HG02623 (cell line): ENCODE results near the gene SIX3.

Source experiments
- ATAC-seq: cut with Tn5 transposase; IDR thresholded peaks from one replicate; pipeline ENCODE4 v1.9.1; 2021; ENCODE audit warnings: moderate library complexity; ENCODE audit not compliant: unreplicated experiment

SIX3 gene

DNA sequence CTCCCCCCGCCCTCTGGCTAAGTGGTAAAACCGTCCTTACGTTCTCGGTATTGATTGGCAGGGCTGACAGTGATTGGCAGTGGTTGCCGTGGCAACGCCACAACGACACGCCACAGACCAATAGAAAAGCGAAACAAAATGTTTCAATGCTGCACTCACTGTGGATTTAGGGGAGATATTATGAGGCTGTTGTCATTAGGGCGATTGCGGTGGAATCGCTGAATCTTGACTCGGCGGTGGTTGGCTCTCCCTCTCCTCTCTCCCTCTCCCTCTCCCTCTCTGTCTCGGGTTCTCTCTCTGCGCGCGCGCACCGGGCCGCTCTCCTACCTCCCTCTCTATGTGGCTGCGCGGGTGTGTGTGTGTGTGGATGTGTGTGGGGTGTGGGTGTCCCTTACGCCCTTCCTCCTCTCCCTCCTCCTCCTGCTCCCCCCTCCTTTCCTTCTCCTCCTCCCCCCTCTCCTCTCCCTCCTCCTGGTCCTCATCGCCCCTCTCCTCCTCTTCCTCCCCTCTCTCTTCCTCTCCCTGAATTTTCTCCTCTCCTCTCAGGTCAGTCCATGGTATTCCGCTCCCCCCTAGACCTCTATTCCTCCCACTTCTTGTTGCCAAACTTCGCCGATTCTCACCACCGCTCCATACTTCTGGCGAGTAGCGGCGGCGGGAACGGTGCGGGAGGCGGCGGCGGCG lies at the start of gene SIX3:
Gene SIX3, plus strand, starts transcription at position 152 of the 684 bp plus-strand sequence. Its CDS starts 403 bp downstream, at position 555.
- no peak for ATAC-seq

DNA sequence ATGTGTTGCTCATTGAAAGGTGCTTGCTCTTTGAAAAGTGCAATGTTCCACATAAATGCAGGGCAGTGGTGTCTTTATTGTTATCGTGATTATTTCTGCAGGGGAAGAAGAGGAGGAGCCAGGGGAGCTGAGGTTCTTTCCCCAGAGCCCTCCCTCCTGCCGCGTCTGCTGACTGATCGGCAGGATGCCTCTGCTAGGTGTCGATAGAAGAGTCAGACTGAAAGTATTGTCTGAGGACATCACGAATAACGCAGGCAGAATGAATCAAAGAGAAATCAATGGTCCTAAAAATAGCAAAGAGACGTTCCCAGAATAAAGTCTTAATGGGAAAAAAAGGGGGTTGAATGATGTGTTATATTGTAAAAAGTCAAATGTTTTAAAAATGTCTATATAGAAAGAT lies 47.4 kb upstream of the SIX3 start:
- no peak for ATAC-seq

DNA sequence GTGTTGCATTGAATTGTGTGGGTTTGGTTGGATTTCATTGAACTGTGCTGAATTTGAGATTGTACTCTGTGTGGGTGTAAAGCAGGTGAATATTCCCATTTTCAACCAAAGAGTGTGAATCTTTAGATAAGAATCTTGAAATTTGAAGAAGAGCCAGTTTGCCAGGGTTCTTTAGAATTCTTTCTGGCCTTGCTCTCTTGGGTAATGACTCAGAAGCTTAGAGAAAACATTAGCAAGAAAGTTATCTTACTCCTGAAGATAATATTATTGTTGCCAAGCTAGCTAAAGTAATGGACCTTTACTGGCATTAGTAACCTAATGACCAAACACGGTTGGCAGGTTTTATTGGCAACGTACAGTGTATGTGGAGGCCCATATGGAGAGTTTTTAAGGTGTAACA lies 46.4 kb upstream of the SIX3 start:
- ATAC-seq: no peak

DNA sequence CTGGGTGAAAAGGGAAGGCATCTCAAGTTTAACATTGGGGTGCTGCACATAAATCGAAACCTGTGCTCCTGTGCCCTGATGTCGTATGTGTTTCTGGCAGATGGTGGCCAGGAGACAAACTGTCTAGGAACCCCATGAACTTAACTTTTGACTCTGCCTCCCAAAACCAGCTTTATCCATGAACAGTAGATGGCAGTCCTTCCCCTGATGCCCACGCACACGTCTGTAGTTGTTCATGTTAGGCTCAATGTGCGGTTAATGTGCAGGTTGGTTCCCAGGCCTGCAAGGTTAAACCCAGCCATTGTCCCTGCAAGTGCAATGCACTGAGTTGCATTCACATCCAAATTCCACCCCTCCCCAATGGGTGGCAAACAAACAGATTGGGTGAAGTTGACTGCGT lies 44.1 kb upstream of the SIX3 start:
- no peak for ATAC-seq

DNA sequence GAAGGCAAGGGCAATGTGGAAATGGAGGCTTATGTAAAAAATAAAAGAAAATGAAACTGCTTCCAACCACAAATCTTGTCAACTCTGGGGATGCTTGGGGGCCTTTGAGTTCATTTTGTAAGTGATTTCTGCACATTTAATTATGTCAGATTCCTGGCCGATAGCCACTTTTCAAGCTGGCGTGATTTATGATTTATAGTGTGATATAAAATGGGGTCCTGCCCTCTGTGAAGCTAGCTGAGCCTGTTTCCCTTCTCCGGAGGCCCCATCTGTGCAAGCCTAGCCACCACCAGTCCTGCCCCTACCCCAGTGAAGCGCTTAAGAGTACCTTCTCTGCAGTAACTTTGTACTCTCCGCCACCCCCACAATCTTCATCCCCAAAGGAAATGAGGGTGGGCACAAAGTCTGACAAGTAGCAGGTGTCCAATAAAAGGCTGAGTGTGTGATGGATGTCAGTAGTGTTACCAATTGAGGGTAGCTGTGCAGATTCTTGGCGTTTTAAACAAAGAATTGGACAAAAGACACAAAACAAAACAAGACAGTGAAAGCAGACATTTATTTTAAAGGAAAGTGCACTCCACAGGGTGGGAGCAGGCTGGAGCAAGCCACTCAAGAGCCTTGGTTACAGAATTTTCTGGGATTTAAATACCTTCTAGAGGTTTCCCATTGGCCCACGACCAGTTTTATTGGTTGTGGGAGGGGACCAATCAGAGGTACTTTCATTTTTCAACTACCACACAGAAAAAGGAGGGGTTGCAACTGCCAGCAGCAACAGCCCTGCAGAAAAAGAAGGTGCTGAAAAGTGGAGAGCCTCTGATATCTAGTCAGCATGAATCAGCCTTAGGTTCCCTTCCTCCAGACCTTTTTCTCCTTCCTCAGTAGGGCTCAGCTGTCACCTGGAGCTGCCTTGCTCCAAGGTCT lies 39.0 kb upstream of the SIX3 start:
- no peak for ATAC-seq

DNA sequence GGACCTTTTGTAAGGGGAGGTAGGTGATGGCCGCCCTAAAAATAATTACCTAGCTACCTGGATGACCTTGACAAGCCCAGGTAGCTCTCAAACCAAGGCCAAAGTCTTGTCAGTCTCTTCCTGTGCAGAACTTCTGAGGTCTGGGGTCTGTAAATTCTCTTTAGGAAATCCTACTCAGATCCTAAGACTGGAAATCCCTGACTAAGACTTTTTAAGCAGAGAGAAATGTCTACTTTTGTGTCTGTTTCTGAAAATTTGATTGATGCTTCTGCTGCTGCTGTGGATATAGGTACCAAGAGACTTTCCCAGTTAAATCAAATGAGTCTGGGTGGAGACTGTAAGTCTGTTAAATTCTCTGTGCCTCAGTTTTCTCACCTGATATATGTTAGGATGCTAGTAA lies 36.9 kb upstream of the SIX3 start:
- no peak for ATAC-seq

DNA sequence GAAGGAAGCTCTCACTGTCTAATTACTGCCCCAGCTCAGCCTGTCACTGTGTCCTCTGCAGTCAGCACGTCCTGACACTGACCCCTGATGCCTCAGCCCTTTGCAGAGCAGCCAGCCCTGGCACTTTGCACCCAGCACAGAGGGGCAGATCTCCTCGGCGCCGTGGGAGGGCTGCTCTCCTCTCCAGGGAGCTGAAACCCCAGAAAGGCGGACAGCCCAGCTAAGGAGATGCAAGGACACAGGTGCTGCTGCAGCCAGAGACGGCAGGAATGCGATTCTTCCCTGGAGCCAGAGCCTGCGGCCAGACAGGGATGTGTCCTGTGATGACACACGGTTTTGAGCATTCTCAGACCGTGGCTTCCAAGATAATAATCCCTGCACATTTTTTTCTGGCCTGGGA lies 34.5 kb upstream of the SIX3 start:
- ATAC-seq: no peak

DNA sequence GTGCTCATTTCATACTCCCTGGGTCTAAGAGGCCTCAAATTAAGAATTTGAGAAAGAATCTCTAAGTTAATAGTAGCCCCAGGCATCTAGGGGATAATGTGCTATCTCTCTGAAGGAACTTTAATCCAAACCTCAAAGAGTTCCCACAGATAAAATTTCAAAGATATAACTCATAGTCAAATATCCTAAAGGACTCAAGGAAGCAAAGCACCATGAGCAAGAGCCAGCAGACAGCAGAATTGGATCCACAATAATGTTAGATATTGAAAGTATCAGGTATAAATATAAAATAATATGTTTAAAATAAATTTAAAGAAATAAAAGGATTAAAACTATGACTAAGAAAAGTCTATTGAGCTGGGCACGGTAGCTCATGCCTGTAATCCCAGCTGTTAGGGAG lies 31.7 kb upstream of the SIX3 start:
- no peak for ATAC-seq

DNA sequence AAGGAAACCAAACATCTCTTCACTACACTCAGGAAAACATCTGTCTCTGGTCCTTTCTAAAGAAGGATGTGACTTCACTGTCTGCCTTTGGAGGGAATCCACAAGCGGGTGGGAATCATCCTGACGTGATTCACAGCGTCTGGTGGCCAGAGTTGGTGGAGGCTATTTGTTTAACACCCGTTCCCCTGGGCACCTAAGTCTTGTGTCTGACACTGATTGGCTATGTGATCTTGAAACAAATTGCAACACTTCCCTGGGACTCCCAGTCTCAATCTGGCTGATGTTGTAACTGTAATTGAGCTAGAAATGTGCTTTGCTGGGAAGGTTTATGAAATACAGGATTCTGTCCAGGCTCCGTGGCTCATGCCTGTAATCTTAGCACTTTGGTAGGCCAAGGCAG lies 28.8 kb upstream of the SIX3 start:
- no peak for ATAC-seq

DNA sequence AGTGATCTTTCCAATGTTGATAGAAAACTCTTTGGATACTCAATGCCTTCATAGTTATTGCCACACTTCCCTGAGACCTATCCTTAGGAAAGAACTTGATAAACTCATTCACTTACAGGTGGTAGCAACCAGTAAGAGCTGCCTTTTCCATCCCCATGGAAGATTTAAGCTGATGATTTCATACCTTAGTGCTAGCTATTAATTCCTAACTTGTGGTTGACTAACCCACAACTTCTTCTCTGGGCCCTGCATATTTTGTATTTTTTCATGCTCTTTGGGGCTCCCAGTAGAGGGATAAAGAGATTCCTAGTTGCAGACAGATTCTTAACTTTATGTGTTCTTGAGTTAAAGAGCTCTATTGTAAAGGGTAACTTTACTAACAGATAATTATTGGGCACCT lies 25.2 kb upstream of the SIX3 start:
- no peak for ATAC-seq

DNA sequence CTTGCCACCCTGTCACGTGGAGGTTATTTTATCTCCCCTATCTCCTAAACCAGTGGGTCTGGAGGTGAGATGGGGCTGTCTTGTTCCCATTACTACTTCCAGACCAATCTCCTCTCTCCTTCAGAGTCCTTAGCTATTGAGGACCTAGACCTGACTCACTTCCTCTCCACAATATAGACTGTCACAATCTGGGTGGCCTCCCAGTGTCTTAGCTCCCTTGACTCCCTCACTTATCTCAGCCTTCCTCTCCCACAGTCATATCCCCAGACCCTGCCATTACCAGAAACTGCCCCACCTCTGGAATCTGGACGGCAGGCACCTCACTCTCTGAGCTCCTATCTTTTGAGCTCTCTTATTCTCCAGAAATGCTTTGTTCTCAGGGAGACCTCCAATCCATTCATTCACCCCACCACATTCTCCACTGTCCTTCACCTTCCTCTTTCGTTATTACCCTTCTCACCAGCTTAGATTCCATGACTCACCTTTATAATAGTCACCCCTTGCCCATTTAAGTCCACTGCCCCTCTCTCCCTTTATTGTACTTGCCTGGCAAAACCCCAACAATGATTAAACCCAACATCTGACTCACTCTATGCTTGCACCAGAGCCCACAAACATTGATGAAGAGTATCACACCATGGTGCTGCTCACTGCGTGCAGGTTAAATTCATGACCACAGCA lies 23.3 kb upstream of the SIX3 start:
- ATAC-seq: no peak

DNA sequence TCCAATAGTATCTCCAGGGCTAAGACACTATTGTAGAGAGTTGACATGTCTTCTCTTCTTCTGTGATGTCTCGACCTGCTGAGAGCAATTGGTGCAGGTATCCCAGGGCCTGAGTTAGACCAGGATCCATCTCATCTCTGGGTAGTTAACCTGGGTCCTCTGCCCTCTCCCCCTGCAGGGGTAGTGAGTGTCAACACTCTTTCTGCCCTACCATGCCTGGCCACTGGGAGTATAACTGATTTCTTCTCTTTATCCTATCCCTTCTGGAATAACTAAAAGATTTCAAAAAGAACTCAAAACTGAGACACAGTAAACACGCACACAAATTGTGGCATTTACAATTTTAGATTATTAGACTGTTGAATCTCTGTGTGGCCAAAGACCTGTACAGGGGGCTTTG lies 20.8 kb upstream of the SIX3 start:
- no peak for ATAC-seq

DNA sequence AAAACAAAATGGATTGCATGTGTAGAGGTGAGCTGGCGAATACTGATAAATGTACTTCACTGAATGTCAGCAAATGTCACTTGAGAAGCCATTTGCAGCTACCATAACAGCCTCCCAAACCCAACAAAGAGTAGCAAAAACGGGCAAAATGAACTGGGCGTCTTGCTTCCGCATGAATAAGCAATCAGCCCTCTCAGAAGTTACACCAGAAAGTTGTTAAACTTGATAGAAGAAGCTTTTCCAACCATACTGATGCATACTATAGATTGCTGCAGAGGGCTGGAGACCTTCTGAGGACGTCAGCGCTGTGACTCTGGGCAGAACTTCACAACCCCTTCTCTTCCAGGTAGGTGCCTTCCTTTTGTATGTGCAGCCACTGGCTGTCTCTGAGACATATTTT lies 18.7 kb upstream of the SIX3 start:
- ATAC-seq: no peak

DNA sequence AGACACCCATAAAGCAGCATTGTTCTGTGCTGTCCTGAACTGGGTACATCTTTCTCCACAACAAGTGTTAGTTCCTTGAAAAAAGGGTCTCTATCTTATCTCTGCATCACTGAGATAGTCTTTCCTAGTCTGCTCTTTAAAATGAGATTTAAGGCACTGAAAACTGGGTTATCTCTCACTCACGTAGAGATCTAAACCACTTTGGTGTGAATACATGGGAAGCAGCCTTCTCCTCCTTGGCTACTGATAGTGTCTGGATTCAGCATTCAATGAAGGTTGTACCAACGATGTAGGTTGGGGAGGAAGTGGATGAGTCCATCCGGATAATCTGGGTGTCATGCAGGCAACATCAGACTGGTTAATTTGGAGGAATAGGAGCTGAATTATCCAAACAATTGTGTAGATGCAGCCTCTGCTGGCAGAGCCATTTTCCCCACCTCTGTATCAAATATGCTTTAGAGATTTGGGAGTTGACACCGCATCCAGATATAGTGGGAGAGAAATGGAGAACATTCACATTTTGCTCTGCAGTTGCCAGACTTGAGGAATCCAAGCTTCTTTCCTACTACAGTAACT lies 15.9 kb upstream of the SIX3 start:
- ATAC-seq: no peak

DNA sequence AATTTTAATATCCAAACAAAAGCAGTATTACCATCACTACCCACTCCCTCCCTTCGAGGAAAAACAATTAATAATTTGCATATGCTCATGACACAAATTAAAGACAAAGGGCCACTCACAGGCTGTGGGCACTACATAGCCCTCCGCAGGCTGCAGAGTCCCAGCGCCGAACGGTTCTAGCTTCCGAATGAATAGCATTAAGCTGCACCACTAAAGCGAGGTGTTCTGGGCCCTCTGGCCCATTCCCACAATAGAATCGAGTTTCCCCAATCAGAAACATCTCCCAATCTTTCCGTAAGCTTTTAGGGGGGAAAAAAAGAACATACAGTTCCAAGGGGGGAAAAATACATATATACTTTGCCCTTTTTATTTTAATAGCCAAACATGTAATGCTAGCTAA lies 14.5 kb upstream of the SIX3 start:
- no peak for ATAC-seq

DNA sequence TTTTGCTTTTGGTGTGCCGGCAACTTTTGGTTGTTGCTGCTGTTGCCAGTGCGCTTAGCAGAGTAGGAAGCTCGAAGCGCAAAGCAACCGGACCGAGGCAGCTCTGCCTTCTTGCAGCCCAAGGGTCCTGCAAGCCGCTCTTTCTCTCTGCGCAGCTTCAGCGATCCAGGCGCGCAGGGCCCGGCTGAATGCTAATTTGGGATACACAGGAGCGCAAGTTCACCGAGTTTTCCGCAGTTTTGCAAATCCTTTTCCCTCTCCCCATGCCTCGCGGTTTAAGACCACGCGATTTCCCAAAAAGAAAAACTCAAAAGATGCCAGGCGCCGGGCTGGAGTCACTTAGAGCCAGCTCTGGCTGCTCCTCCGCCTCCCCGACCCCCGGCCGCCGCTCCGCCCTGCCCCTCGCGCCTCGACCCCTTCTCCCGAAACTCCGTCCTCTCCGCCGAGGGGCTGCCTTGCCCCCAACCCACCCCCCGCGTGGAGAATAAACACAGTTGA lies 13.5 kb upstream of the SIX3 start:
- ATAC-seq: no peak

DNA sequence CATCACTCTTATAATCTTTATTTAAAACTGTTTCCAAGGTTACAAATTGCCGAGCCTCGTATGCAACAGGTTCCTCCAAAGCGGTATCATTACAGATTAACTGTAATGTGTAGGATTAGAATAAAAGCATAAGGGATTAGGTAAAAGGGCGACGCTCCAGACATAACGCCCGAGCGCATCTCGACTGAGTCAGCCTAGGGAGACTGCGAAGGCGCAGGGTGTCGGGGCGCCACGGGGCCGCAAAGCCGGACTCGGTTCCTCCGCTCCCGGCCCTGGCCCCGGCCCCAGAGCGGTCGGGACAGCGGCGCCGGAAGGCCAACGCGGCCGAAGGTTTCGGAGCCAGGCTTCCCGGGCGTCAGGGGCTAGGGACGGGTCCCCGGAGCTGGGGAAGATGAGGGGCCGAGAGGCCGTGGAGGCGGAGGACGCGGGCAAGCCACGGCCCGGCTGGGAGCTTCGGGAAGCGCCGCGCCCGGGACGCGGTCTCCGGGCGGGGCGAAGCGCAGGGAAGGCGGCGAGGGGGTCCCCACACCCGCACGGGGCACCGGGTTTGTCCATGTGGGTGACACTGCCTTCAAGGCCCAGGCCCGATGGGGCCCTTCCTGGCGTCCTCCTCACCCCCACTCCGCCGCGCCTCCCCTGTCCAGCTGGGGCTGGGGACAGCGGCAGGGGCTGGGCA lies 12.9 kb upstream of the SIX3 start:
- ATAC-seq: no peak

DNA sequence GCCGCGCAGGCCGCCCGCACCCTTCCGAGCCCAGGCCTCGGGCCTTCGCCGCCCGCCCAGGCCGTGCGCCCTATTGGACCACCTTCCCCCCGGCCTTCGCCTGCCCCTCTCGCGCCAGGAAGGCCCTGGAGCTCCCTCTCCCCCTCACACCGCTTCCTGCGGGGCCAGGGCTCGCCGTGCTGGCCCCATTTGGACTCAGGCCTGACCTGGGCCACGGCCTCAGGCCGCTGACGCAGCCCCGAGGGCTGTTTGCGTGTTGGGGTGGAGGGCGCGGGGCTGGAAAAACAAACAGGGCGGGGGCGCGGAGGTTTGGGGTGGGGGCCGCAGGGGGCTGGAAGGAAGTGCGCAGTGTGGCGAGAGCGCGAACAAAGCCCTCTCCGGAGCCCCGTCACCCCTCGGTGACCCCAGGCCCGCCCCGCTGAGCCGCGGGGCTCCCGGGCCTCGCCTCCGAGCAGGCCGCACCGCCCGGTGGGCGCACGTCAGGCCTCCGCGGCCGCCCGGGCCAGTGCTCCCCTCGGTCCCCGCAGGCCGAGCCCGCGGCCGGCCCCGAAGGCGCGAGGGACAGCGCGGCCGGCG lies 12.3 kb upstream of the SIX3 start:
- no peak for ATAC-seq

DNA sequence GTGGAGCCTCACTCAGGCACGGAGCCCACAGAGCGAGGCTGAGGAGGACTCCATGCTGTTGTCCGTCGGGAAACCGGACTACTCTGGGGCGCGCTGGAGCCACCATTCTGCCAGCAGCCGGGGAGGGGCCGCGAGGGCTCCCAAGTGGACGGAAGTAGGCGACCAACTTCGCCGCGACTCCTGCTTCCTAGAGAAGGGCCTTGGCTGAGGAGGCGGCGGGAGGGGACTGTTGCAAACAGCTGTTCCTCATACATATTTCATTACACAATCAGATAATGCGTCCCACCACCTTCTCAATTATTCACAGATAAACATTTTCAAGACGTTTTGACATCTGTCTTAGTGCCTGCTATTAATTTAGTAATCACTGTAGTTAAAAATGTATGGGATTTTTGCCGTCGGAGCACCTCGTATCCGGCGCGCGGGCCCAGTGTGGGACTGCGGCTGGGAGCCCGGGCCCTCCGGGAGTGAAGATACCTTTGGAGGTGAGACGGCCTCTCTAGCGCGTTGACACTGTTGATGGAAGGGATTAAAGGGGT lies 11.7 kb upstream of the SIX3 start:
- ATAC-seq: no peak
